OCI-LY3 (cell line): ENCODE data around the gene SLC37A1.

Experiments used
- H2AFZ ChIP-seq: fragments of 200-600, 300-600 bp; shearing (Covaris generic); 2 replicates; pipeline ENCODE4 v1.6.0; 2014; ENCODE audit warnings: antibody characterized with exemption, low read depth, low read length
- H3K27ac ChIP-seq: fragments of 200-600, 300-600 bp; sonication (generic); 2 replicates; pipeline ENCODE4 v1.5.1; 2014; ENCODE audit warnings: mild to moderate bottlenecking, low read length, moderate library complexity, mixed read lengths
- H3K27me3 ChIP-seq: fragments of 200-600, 300-600 bp; sonication (generic); 2 replicates; pipeline ENCODE4 v1.6.1; 2014; ENCODE audit warnings: low read depth, low read length, mixed read lengths
- H3K36me3 ChIP-seq: fragments of 200-600, 300-600 bp; sonication (generic); replicated peaks from 2 replicates; pipeline ENCODE3; 2014; ENCODE audit warnings: low read depth, low read length, mixed read lengths
- H3K4me1 ChIP-seq: fragments of 300-600, 200-600 bp; sonication (generic); 2 replicates; pipeline ENCODE4 v1.6.1; 2014; ENCODE audit warnings: low read length, mixed read lengths
- H3K4me2 ChIP-seq: fragments of 200-600, 300-600 bp; sonication (generic); 2 replicates; pipeline ENCODE4 v1.6.1; 2014; ENCODE audit warnings: low read length, mixed read lengths
- H3K4me3 ChIP-seq: fragments of 300-600, 200-600 bp; sonication (generic); 2 replicates; pipeline ENCODE4 v1.5.1; 2014; ENCODE audit warnings: antibody characterized with exemption, mild to moderate bottlenecking, low read length, moderate library complexity
- H3K79me2 ChIP-seq: fragments of 300-600, 200-600 bp; shearing (Covaris generic); 2 replicates; pipeline ENCODE4 v1.6.1; 2014; ENCODE audit warnings: mild to moderate bottlenecking, low read length, mixed read lengths
- H3K9ac ChIP-seq: fragments of 300-600, 200-600 bp; shearing (Covaris generic); 2 replicates; pipeline ENCODE4 v1.6.0; 2014; ENCODE audit warnings: mild to moderate bottlenecking, low read length, moderate library complexity
- H3K9me3 ChIP-seq: fragments of 200-600, 300-600 bp; shearing (Covaris generic); 2 replicates; pipeline ENCODE4 v1.6.1; 2014; ENCODE audit warnings: low read length, mixed read lengths; ENCODE audit not compliant: insufficient read depth
- H4K20me1 ChIP-seq: fragments of 200-600, 300-600 bp; sonication (generic); 2 replicates; pipeline ENCODE4 v1.6.1; 2016; ENCODE audit warnings: low read length, mixed read lengths; ENCODE audit not compliant: insufficient read depth
- CTCF ChIP-seq: fragments of 200-600, 300-600 bp; sonication (generic); IDR thresholded peaks from 2 replicates; pipeline ENCODE4 v1.5.1; 2014; ENCODE audit warnings: antibody characterized with exemption, low read length, low read depth
- EZH2phosphoT487 ChIP-seq: fragments of 200-600 bp; shearing (Covaris generic); IDR thresholded peaks from 2 replicates; pipeline ENCODE4 v1.6.1; 2018; ENCODE audit warnings: antibody characterized with exemption, mixed run types, low read depth

Gene SLC37A1

GRCh38 chr21:42520628-42521253 lies 7.1 kb downstream of the SLC37A1 start:
- H3K4me1 ChIP-seq = peaks cover 24% of the 10 kb centered on the region

GRCh38 chr21:42521384-42521783 lies 7.7 kb downstream of the SLC37A1 start:
- Histone ChIP-seq H3K4me2 (no peak overlapping the region), H3K9me3 (no peaks in the 10 kb centered on the region), H2AFZ (no peak overlapping the region), H4K20me1 (no peaks in the 10 kb centered on the region), H3K36me3 (peaks cover 47% of the 10 kb centered on the region), H3K27me3 (no peaks in the 10 kb centered on the region), H3K4me1 (peaks cover 24% of the 10 kb centered on the region), H3K27ac (no peak overlapping the region), H3K4me3 (no peak overlapping the region), H3K79me2 (no peaks in the 10 kb centered on the region; the same call in 1 of the 2 replicates), H3K9ac (no peak overlapping the region)
- TF ChIP-seq EZH2phosphoT487 (no peak), CTCF (no peak)

More at GRCh38 chr21:42520628-42521253, 7.1 kb downstream of the SLC37A1 start:
- Histone ChIP-seq H3K4me3 (no peak overlapping the region), H3K79me2 (peaks cover 5% of the 10 kb centered on the region; the same call in 1 of the 2 replicates), H2AFZ (no peak overlapping the region), H4K20me1 (no peaks in the 10 kb centered on the region), H3K9ac (no peak overlapping the region), H3K27me3 (no peaks in the 10 kb centered on the region), H3K36me3 (peaks cover 43% of the 10 kb centered on the region), H3K27ac (no peak overlapping the region), H3K9me3 (no peaks in the 10 kb centered on the region), H3K4me2 (no peak overlapping the region)
- TF ChIP-seq EZH2phosphoT487 (no peak), CTCF (peak; percentile 15; the same call in 1 of the 2 replicates)

- TF ChIP-seq CTCF (no peak), EZH2phosphoT487 (no peak)
- no peak overlapping the region for H3K4me2 ChIP-seq
- no peak overlapping the region for H2AFZ ChIP-seq
- H3K9ac ChIP-seq = no peak overlapping the region
- no peaks in the 10 kb centered on the region for H4K20me1 ChIP-seq
- H3K79me2 ChIP-seq = no peaks in the 10 kb centered on the region
- H3K4me1 ChIP-seq = peaks cover 27% of the 10 kb centered on the region
- H3K9me3 ChIP-seq = no peaks in the 10 kb centered on the region
- H3K4me3 ChIP-seq = no peak overlapping the region
- H3K36me3 ChIP-seq = peaks cover 49% of the 10 kb centered on the region
- no peak overlapping the region for H3K27ac ChIP-seq
- no peaks in the 10 kb centered on the region for H3K27me3 ChIP-seq
Measured at GRCh38 chr21:42521805-42522204, 8.2 kb downstream of the SLC37A1 start.

GRCh38 chr21:42522271-42522670 lies 8.6 kb downstream of the SLC37A1 start:
- H3K4me1 ChIP-seq = peaks cover 32% of the 10 kb centered on the region
- H3K4me2 ChIP-seq = no peak overlapping the region

More at GRCh38 chr21:42522271-42522670, 8.6 kb downstream of the SLC37A1 start:
- Histone ChIP-seq H4K20me1 (no peaks in the 10 kb centered on the region), H3K9me3 (no peaks in the 10 kb centered on the region), H3K27ac (no peak overlapping the region), H3K9ac (no peak overlapping the region), H3K4me3 (no peak overlapping the region), H3K79me2 (no peaks in the 10 kb centered on the region), H3K27me3 (no peaks in the 10 kb centered on the region), H3K36me3 (peaks cover 49% of the 10 kb centered on the region), H2AFZ (no peak overlapping the region)
- no peak for TF ChIP-seq CTCF
- TF ChIP-seq EZH2phosphoT487 = no peak
